Left ventricle myocardium superior (tissue), 1 donor: Measurements from ENCODE around the gene TCF23. TPM values are rescaled to one million over a fixed set of nuclear protein-coding genes. Genes with fewer than 3 reads are reported as not detected.

Experiments
- ATAC-seq: fragments of 200-7000 bp; cut with Tn5 transposase; one replicate; pipeline ENCODE4 v1.9.1; 2020; ENCODE audit warnings: mild to moderate bottlenecking, moderate library complexity
- DNase-seq: peaks from one replicate; pipeline ENCODE4 v3.0.0-alpha.2; 2020
- intact Hi-C: fragments of 100-400 bp; cut with micrococcal nuclease; formaldehyde crosslinking; loops from one replicate; pipeline ENCODE4 v1.11.0; 2022
- total RNA-seq: library from RNA; stranded (reverse); fragmentation: NEBNext Ultra II Directional; extraction: Animal tissue kit (Norgen Biotek cat#: 25700); gene quantifications from one replicate; pipeline ENCODE4 v1.2.1, GENCODE V29; 2021
- donor health status: DM: no; HTN: yes; CAD: no; lungs with severe emphysema.

Gene TCF23
- total RNA-seq, 1 donor from 2014 or later: 0.10 TPM

DNA sequence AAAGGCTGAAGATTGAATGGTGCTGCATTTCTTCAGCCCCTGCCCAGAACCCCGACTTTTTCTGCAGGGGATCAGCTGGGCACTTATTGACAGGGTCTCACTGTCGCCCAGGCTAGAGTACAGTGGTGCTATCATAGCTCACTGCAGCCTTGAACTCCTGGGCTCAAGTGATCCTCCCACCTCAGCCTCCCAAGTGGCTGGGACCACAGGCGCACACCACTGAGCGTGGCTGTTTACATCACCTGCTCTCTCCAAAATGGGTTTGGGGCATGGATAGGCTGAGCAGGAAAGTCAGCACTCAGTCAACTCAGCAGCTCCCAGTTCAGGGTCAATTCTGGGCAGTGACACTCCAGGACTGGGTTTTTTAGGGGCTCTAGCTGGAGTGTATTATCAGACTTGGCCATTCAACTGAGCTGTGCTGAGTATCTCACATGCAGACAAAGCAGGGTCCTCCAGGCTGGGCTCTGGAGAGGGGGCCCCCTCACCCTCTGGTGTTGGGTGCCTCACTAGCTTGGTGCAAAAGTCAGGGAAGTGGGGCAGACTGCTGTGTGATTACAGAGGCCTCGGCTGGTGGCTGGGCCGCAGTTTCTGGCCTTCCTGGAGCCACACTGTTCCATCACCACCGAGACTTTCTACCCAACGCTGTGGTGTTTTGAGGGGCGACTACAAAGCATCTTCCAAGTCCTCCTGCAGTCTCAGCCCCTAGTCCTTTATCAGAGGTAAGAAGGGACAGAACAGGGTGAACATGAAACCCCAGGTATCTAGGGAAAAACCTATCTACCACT is 20.7 kb upstream of the TCF23 start:
- no peak for DNase-seq
- intact Hi-C loops: no loop called here
- no peak for ATAC-seq

DNA sequence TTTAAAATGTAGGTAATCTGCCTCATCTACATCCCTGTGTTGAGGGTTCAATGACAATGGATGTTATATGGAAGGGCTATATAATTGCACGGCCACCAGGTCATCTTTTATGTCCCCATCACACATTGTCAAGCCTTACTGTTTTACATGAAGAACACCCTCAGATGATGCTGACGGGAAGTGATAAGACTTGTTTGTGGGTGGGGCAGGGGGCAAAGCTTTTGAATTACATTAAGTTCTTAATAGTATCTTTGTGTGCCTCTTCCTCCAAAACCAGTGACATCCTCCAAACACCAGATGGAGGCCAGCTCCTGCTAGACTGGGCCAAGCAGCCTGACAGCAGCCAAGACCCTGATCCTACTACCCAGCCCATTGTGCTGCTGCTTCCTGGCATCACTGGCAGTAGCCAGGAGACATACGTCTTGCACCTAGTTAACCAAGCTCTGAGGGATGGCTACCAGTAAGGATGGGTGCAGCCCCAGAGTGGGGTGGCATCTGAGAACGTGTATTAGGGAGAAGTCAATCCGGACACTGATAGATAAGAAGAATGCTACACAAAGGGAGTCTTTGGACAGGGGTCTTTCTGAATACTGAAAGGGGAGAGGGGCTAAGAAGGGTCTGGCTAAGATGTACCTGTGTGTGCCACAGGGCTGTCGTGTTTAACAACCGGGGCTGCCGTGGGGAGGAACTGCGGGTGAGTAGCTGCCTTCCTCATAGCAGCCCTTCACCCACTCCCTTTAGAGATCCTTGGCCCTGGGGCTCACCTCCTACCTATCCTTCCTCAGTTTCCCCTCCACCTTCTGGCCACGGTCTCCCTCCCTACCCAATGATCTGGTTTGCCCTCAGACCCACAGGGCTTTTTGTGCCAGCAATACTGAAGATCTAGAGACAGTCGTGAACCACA is 19.9 kb upstream of the TCF23 start:
- intact Hi-C loops: no loop called here
- no peak for ATAC-seq
- DNase-seq: no peak

DNA sequence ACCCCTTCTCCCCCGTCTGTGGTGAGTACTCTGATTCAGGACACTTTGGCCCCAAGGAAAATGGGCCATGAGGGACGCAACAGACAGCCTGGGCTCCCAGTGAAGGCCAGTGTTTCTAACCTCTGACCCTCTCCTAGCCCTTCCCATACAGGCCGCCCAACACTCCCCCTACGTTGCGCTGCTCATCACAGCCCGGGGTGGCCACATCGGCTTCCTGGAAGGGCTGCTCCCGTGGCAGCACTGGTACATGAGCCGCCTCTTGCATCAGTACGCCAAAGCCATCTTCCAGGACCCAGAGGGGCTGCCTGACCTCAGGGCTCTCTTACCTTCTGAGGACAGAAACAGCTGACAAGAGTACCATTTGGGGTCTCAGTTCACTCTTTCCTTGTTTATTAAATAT is 18.4 kb upstream of the TCF23 start:
- ATAC-seq (no peak), DNase-seq (no peak)
- intact Hi-C loops: no loop called here

DNA sequence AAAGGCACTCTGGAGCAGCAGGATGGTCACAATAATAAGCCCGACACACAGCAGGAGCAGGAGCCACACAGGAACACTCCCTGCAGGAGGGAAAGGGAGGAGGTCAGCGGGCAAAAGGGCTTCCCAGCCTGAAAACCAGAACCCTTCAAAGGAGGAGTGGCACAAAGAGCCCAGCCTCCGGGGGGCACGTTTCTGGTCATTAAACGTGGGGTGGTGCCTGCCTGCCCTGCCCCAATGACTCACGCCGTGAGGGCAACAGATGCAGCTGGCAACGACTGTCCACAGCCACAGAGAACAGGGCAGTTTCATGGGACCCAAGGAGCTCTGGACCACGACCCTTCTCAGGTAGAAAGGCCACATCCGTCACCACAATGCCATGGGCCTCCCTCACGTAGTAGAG is 17.4 kb upstream of the TCF23 start:
- DNase-seq (no peak), ATAC-seq (no peak)
- intact Hi-C loops: no loop called here

DNA sequence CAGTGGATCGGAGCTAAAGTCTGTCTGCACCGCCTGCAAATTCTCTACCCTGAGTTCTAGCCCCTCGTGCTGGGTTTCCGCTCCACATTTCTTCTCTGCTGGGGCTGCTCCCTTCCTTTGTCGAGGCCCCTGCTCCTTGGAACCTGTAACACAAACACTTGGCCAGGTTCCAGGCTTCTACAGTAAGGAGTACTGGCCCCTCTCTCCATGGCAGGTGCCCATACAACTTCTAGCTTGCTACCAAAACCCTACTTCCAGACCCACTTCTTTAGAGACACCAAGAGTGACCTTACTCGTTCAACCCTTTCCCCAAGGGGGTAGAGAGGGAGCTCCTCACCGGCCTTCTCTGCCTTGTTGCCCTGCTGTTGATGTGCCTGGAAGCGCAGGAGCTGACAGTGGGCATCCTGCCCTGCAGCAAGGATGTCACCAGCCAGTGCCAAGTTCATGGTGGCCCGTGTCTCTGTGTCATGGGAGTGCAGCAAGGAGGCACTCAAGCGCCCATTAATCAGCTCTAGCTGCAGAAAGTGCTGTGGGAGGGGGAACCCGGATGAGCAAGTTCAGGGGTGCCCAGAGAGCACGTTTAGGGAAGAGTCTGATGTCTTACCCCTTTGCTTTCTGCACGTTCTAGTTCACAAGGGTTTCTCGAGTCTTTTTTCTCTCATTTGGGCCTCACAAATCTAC is 15.5 kb upstream of the TCF23 start:
- no peak for ATAC-seq
- peak; percentile 41 for DNase-seq
- intact Hi-C loops: no loop called here

DNA sequence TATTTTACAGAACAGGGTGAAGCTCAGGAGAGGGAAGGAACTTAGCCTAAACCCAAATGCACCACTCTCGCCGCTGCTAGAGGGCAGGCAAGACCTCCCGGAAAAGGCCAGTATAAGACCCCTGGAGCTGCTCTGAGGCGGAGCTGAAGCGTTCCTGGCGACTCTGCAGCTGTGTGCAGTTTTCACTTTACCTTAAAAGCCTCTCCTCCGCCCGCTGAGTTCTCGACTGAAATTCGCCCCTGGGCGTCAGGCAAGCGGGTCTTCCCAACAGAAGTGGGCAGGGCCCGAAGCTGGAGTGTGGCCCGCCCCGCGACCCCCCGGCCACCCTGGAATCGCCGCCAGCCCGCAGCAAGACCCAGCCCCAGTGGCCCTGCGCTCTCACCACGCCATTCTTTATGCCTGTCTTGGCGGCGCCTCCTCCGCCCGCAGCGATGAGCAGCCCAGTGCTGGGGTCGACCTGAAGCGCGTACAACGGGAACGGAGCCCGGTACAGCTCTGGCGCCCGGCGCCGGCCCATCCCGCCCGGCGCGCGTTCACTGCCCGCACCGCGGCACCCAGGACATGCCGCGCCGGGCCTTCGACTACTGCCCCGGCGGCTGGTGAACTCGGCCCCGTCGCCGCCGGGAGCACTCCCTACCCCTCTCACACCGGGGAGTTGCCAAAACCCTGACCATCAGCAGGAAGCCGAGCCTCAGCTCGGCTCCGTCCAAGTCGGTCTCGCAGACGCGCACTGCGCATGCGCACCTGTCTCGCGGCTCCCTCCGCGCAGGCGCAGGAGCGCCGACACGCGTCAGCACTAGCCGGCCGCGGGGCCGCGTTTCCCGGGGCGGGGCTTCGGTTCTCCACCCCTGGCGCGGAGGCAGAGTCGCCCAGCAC is 14.7 kb upstream of the TCF23 start, which contains the start of gene PREB:
TSS of gene PREB (minus strand) at position 732 of the 876 bp plus-strand sequence. CDS start at position 517, 215 bp downstream.
- DNase-seq (peak; percentile 99), ATAC-seq (peak; percentile 96)
- intact Hi-C loops: no loop called here

DNA sequence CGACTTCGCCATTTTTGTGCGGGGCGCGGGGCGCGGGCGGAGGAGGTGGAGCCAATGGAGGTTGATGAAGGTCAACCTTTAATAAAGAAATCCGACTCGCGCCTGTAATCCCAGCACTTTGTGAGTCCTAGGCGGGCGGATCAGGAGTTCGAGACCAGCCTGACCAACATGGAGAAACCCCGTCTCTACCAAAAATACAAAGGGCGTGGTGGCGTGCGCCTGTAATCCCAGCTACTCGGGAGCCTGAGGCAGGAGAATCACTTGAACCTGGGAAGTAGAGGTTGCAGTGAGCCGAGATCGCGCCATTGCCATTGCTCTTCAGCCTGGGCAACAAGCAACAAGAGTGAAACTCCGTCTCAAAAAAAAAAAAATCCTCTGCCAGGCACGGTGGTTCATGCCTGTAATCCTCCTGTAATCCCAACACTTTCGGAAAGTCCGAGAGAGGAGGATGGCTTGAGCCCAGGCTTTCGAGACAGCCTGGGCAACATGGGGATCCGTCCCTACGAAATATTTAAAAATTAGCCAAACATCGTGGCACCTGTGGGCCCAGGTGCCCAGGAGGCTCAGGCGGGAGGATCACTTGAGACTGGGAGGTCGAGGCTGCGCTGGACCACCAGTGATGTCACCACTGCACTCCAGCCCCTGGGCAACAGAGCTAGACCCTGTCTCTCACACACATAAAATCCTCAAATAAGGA is 13.9 kb upstream of the TCF23 start:
- no peak for ATAC-seq
- intact Hi-C loops: no loop called here
- no peak for DNase-seq

DNA sequence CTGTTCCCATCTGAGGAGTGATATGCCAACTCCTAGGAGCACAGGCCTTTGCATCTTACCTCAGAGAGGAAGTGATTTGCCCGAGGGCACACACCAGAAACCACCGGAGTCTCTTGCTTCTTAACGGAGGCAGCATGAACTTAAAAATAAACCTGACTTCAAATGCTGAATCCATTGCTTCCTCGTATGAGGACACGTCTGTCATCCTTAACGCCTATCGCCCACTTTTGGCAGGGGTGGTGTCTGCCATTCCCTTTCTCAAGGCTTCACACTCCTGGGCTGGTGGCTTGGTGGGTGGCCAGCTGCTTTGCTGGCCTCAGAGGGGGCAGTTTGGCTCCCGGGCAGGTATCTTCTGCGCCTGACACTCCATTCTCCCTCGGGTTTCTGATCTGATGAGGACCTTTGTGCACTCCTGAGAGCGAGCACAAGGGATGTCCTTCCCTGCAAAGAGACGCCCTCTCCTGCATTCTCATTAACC is 13.3 kb upstream of the TCF23 start:
- intact Hi-C loops: no loop called here
- no peak for ATAC-seq

DNA sequence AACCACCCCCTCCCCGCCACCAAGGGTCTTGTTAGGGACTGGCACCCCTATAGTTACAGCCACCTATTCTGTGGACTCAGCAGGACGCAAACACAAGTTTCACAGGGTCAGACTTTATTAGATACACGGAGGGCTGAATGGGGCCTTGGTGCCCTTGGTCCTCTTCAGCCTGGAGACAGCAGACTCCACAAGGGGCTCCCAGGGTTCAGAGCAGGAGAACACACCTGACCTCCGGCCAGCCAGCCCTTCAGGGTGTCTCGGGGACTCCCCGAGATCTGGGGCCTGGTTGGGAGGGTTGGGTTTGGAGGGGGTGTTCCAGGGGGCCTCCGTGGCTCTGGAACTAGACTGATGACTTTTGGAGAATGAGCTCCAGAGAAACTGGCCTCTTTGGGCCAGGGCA is 12.1 kb upstream of the TCF23 start:
- DNase-seq: no peak
- ATAC-seq: no peak
- intact Hi-C loops: no loop called here

More for the DNA sequence above, 13.3 kb upstream of the TCF23 start:
- DNase-seq: no peak

DNA sequence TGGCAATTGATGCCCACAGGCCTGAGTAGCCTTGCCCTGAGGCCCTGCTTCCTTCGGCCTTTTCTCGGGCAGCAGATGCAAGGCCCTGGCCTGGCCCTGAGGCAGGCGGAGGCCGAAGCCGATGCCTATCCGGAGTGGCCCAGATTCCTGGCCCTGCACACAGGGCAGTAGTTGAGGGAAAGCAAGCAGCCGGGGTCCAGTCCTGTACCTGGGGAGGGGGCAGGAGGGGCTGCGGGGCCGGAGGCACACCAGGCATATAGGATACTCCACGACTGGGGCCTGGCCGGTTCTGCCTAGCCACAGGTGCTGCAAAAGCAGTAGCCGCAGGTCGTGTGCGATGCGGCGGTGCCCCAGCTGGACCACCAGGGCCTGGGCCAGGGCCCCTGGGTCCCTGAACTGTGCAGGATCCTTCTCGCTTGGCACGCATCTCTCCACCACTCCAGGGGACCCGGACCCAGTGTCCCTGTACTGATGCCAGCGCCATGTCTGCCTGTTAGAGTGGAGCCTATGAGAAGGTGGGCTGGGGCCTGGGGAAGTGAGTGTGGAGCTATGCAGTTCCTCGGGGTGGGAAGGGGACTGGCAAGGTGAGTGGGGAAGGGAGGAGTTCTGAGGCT is 11.4 kb upstream of the TCF23 start:
- DNase-seq: no peak
- intact Hi-C loops: no loop called here
- no peak for ATAC-seq

DNA sequence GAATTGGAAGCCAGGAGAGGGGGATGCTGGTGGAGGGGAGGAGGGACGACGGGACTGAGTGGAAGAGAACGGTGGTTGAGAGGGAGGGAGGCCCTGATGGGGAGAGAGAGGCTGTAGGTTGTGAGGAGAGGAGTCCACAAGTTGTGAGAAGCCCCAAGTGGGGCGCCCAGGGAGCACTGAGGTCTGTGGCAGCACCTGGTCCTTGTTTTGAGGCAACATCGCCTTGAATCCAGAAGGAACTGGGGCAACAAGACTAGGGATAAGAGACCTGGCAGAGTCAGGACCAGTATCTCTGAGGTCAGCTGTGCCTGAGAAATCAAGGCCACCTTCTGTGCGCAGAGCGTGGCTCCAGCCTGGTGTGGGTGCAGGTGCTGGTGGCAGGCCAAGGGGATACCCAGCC is 10.7 kb upstream of the TCF23 start:
- DNase-seq: no peak
- intact Hi-C loops: no loop called here
- ATAC-seq: no peak

DNA sequence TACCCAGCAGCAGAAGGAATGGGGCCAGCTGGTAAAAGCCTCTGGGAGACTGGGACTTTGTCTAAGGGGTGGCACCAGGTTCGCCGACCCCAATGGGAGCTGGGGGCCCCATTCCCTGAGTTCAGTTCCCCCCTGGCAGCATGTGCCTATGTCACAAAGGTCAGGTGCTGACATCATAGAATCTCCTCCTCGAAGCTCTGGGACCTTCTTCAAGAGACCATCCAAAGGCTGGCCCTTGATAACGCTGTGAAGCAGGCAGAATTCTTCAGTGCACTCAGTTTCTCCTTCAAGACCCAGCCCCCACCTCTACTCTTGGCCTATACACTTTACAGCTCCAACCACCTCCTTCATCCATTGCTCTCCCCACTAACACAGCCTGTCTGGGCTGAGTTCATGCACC is 9.5 kb upstream of the TCF23 start, which contains the start of gene PRR30:
TSS of gene PRR30 (minus strand) at position 101 of the 400 bp plus-strand sequence. CDS start 1,081 bp downstream, outside the sequence.
- intact Hi-C loops: no loop called here
- ATAC-seq (no peak), DNase-seq (no peak)

DNA sequence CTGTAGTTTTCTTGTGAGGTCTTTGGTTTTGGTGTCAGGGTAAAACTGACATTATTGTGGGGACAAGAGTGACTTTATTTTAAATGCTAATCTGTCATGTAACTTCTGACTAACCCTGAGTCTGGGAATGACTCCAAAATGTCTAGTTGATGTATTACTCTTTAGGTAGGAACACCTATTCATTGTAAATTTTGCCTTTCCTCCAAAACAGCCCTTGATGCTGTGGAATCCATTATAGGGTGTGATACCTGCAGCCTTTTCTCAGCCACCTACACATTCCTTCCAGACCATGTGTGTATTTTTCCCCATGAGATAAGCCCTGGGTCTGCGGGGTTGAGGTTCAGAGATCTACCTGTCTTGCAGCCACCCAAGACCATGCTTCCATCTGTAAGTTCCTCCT is 5.5 kb upstream of the TCF23 start:
- intact Hi-C loops: no loop called here
- DNase-seq (no peak), ATAC-seq (no peak)

DNA sequence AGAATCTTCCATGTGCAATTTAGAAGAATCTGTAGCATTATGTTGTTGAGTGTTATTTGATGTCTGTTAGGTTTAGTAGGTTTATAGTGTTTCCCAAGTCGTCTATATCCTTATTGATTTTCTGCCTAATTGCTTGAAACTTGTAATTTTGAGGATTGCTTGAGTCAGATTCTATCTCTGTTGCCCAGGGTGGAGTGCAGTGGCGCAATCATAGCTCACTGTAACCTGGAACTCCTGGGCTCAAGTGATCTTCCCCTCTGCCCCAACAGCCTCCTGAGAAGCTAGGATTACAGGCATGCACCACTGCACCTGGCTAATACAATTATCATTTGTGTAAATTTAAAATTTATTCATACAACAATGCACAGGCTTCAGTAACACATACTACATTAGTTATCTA is 3.1 kb upstream of the TCF23 start:
- intact Hi-C loops: no loop called here
- ATAC-seq: no peak
- no peak for DNase-seq

DNA sequence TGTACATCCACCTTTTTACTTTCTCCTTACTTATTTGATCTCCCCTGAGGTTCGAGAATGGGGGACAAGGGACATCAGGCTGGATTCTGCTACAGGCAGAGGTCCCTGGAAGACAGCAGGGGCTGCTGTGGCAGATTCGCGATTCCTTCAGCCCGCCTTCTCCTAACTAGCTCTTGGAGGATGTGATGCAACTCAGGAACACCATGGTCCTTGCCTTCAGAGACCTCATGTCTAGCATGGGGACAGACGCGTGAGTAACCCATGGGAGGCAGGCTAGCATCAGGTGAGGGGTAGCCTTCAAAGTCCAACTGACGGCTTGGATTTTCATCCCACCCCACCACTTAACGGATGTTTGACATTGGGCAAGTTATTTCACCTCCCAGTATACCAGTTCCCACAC is 869 bp upstream of the TCF23 start:
- ATAC-seq (no peak), DNase-seq (no peak)
- intact Hi-C loops: no loop called here

DNA sequence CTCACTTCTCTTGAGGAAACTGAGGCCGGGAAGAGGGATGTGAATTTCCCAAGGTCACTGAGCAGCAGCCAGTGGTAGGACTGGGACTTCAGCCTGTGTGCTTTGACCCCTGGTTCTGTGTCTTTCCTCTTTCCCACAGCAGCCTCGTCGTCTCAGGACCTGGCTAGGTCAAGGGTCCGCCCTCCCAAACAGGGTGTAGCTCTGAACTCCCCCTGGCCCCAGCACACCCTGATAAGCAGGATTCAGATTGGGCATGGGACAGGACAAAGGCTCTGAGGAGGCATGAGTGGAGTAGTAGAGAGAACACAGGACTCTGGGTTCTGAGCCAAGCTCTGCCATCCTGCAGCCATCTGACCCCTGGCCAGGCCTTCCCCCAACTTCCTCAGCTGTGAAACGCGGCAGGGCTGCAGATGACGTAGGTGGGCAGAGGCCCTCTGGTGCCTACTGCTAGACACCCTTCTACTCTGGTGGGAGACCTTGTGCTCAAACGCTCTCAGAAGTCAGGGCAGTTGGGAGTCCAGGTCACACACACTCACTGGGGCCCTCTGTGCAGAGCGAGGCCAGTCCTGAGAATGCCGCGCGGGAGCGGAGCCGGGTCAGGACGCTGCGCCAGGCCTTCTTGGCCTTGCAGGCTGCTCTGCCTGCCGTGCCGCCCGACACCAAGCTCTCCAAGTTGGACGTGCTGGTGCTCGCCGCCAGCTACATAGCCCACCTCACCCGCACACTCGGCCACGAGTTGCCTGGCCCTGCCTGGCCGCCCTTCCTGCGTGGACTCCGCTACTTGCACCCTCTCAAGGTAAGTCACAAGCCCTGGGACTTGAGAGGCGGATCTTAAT is 984 bp downstream of the TCF23 start:
- ATAC-seq (no peak), DNase-seq (no peak)
- intact Hi-C loops: no loop called here
